ENCODE measurements around the gene HDAC4.

HDAC4 gene

GRCh38 chr2:239383036-239383758 lies 17.6 kb downstream of the HDAC4 start:
- DNase-seq (ENCODE audit: low spot score) = no peak

- DNase-seq (ENCODE audit: low spot score) = no peak
Measured at GRCh38 chr2:239382384-239382880, 18.4 kb downstream of the HDAC4 start.

GRCh38 chr2:239381709-239382134 lies 19.1 kb downstream of the HDAC4 start:
- DNase-seq (ENCODE audit: low spot score) = no peak

GRCh38 chr2:239380831-239381708 lies 19.8 kb downstream of the HDAC4 start:
- no peak for DNase-seq (ENCODE audit: low spot score)

- DNase-seq (ENCODE audit: low spot score) = no peak
Measured at GRCh38 chr2:239379641-239380170, 21.1 kb downstream of the HDAC4 start.

- DNase-seq (ENCODE audit: low spot score) = no peak
Measured at GRCh38 chr2:239378918-239379640, 21.7 kb downstream of the HDAC4 start.

- DNase-seq (ENCODE audit: low spot score) = no peak
Measured at GRCh38 chr2:239378021-239378917, 22.6 kb downstream of the HDAC4 start.

GRCh38 chr2:239377591-239377990 lies 23.2 kb downstream of the HDAC4 start:
- no peak for DNase-seq (ENCODE audit: low spot score)

- DNase-seq (ENCODE audit: low spot score) = no peak
Measured at GRCh38 chr2:239376942-239377531, 23.8 kb downstream of the HDAC4 start.

GRCh38 chr2:239376351-239376750 lies 24.5 kb downstream of the HDAC4 start:
- DNase-seq (ENCODE audit: low spot score) = no peak

- DNase-seq (ENCODE audit: low spot score) = no peak
Measured at GRCh38 chr2:239375278-239376061, 25.4 kb downstream of the HDAC4 start.

- no peak for DNase-seq (ENCODE audit: low spot score)
Measured at GRCh38 chr2:239374896-239375277, 25.9 kb downstream of the HDAC4 start.

GRCh38 chr2:239372835-239373234 lies 28.0 kb downstream of the HDAC4 start:
- no peak for DNase-seq (ENCODE audit: low spot score)

GRCh38 chr2:239371726-239372686 lies 28.8 kb downstream of the HDAC4 start:
- no peak for DNase-seq (ENCODE audit: low spot score)

- no peak for DNase-seq (ENCODE audit: low spot score)
Measured at GRCh38 chr2:239370876-239371725, 29.7 kb downstream of the HDAC4 start.

- DNase-seq (ENCODE audit: low spot score) = no peak
Measured at GRCh38 chr2:239370403-239370802, 30.4 kb downstream of the HDAC4 start.

- DNase-seq (ENCODE audit: low spot score) = no peak
Measured at GRCh38 chr2:239369631-239370161, 31.1 kb downstream of the HDAC4 start.
